Erythroblast (primary cell): ENCODE measurements around the gene TYMP.

Source experiments
- GATA1 ChIP-seq: IDR thresholded peaks from 2 replicates; pipeline ENCODE4 v1.6.1; 2011; ENCODE audit warnings: low read depth, mild to moderate bottlenecking, control low read depth, low read length, moderate library complexity
- POLR2A ChIP-seq: IDR thresholded peaks from 2 replicates; pipeline ENCODE4 v1.6.1; 2011; ENCODE audit warnings: mild to moderate bottlenecking, low read length

DNA sequence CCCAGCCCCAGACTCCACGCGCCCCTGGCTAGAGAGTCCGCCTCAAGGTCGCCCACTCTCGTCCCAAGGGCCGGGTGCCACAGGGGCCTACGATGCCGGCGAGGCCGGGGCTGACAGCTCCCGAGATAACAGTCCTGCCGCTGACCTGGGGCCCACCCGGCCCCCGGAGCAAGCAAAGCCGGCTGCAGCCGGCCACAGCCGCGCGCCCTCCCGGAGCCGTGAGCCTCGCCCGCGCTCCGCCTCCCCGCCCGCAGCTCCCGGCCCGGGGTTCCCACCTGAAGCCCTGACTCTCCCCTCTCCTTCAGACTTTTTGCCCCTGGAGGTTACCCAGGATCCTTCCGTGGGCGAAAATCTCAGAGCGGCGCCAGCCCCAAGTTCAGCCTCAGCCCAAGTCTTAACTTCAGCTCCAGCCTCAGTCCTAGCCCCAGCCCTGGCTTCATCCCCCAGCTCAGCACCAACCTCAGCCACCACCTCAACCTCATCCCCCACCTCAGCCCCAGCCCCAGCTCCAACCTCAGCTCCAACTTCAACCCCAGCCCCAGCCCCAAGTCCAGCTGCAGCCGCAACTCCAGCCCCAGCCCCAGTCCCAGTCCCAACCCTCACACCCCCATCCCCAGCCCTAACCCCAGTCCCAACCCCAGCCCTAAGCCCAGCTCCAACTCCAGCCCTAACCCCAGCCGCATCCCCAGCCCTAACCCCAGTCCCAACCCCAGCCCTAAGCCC, 17.6 kb upstream of the TYMP start:
- TF ChIP-seq POLR2A: no peak
- TF ChIP-seq GATA1: no peak
